ENCODE measurements around the gene CD79A.
A peak's percentile ranks its signal among the peaks of the same experiment; 100 is the strongest.

CD79A gene

GRCh38 chr19:41927497-41928192 lies 50.6 kb downstream of the CD79A start:
- no peak for TF ChIP-seq POLR2AphosphoS5 (IDR thresholded peaks at IDR 0.05; ENCODE audit: low read depth, low read length)
- TF ChIP-seq POU2F2 (IDR thresholded peaks at IDR 0.05; ENCODE audit: low read depth, low read length) = no peak
- TF ChIP-seq POLR2A (IDR thresholded peaks at IDR 0.05; ENCODE audit: low read depth, low read length) = no peak
- no peak for TF ChIP-seq TAF1 (IDR thresholded peaks at IDR 0.05; ENCODE audit: low read depth, low read length)
- TF ChIP-seq PAX5 (IDR thresholded peaks at IDR 0.05; ENCODE audit: insufficient read depth, low read length, severe bottlenecking) = no peak
- DNase-seq (ENCODE audit: insufficient read length, low spot score) = no peak
- no peak for FAIRE-seq

- DNase-seq (ENCODE audit: insufficient read length, low spot score) (no peak), FAIRE-seq (peak; percentile 71)
- TF ChIP-seq TAF1 (IDR thresholded peaks at IDR 0.05; ENCODE audit: low read depth, low read length) (no peak), SPI1 (IDR thresholded peaks at IDR 0.05; ENCODE audit: low read depth, low read length) (no peak), PAX5 (IDR thresholded peaks at IDR 0.05; ENCODE audit: insufficient read depth, low read length, severe bottlenecking) (no peak), POLR2AphosphoS5 (IDR thresholded peaks at IDR 0.05; ENCODE audit: low read depth, low read length) (no peak), POU2F2 (IDR thresholded peaks at IDR 0.05; ENCODE audit: low read depth, low read length) (no peak), POLR2A (IDR thresholded peaks at IDR 0.05; ENCODE audit: low read depth, low read length) (no peak)
Measured at GRCh38 chr19:41928221-41928683, 51.2 kb downstream of the CD79A start, which contains the start of gene ERFL. Gene ERFL, minus strand, starts transcription at chr19:41928449. Its CDS starts 15,530 bp downstream, at chr19:41912919.

- no peak for DNase-seq (ENCODE audit: insufficient read length, low spot score)
- TF ChIP-seq SPI1 (IDR thresholded peaks at IDR 0.05; ENCODE audit: low read depth, low read length) (peak; percentile 85), POLR2AphosphoS5 (IDR thresholded peaks at IDR 0.05; ENCODE audit: low read depth, low read length) (no peak)
- FAIRE-seq = peak; percentile 98
Measured at GRCh38 chr19:41928754-41929535, 51.9 kb downstream of the CD79A start.

- FAIRE-seq (no peak), DNase-seq (ENCODE audit: insufficient read length, low spot score) (no peak)
- TF ChIP-seq POLR2AphosphoS5 (IDR thresholded peaks at IDR 0.05; ENCODE audit: low read depth, low read length) (no peak), POU2F2 (IDR thresholded peaks at IDR 0.05; ENCODE audit: low read depth, low read length) (no peak), SPI1 (IDR thresholded peaks at IDR 0.05; ENCODE audit: low read depth, low read length) (no peak), TAF1 (IDR thresholded peaks at IDR 0.05; ENCODE audit: low read depth, low read length) (no peak), POLR2A (IDR thresholded peaks at IDR 0.05; ENCODE audit: low read depth, low read length) (no peak), PAX5 (IDR thresholded peaks at IDR 0.05; ENCODE audit: insufficient read depth, low read length, severe bottlenecking) (no peak)
Measured at GRCh38 chr19:41929536-41930071, 52.5 kb downstream of the CD79A start.

- FAIRE-seq (peak; percentile 52), DNase-seq (ENCODE audit: insufficient read length, low spot score) (no peak)
Measured at GRCh38 chr19:41930322-41930722, 53.2 kb downstream of the CD79A start.

More at GRCh38 chr19:41930322-41930722, 53.2 kb downstream of the CD79A start:
- no peak for TF ChIP-seq POLR2A (IDR thresholded peaks at IDR 0.05; ENCODE audit: low read depth, low read length)
- peak; percentile 40; the same call in 1 of the 2 replicates for TF ChIP-seq SPI1 (IDR thresholded peaks at IDR 0.05; ENCODE audit: low read depth, low read length)
- TF ChIP-seq PAX5 (IDR thresholded peaks at IDR 0.05; ENCODE audit: insufficient read depth, low read length, severe bottlenecking) = no peak
- TF ChIP-seq TAF1 (IDR thresholded peaks at IDR 0.05; ENCODE audit: low read depth, low read length) = no peak

Measured in GM12891 (cell line).